22Rv1 (cell line): ENCODE results near the gene SLC8A1.

Experiments
- H3K27ac ChIP-seq: fragments of 450-650 bp; 2 replicates; pipeline ENCODE4 v1.5.1; 2017
- CTCF ChIP-seq: fragments of 450-650 bp; IDR thresholded peaks from 2 replicates; pipeline ENCODE4 v1.5.1; 2017; ENCODE audit warnings: mild to moderate bottlenecking
- ZFX ChIP-seq: fragments of 450-650 bp; IDR thresholded peaks from 2 replicates; pipeline ENCODE4 v1.6.1; 2017; ENCODE audit warnings: antibody characterized with exemption, borderline replicate concordance

Gene SLC8A1

DNA sequence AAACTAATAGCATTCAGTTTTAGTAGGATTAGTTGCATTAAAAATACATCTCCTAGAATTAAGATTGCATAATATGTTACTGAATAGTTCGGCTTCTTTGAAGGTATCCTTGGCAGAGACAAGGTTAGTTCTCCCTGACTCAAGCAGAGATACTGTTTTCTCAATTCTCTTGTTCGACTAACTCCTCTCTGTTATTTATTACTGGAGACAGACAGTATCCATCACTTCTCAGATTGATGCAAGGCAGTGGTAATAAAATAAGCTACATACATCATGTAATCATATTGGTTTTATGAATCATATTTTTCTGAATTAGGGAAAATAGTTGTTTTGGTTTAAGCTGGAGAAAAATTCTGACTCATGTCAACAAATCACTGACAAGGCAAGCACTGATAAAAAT lies 134.8 kb downstream of the SLC8A1 start:
- TF ChIP-seq ZFX (no peak), CTCF (no peak)
- no peak overlapping the region for H3K27ac ChIP-seq

DNA sequence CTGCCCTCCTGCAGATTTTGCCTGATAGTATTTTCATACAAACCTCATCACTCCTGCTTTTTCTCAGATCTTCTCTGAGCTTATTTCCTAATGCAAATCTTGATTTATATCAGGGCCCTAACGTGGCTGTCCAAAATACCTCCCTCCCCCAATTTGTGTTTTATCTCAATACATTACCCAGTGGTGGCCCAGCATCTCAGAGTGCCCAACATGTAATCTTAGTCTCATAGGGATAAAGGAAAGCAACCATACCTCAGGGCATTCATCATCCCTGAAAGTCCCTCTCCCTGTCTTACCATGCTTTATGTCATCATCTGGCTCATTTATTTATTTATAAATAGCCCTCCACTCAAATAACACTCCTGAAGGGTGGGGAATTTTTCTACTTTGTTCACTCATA lies 135.3 kb downstream of the SLC8A1 start:
- TF ChIP-seq CTCF (no peak), ZFX (no peak)

DNA sequence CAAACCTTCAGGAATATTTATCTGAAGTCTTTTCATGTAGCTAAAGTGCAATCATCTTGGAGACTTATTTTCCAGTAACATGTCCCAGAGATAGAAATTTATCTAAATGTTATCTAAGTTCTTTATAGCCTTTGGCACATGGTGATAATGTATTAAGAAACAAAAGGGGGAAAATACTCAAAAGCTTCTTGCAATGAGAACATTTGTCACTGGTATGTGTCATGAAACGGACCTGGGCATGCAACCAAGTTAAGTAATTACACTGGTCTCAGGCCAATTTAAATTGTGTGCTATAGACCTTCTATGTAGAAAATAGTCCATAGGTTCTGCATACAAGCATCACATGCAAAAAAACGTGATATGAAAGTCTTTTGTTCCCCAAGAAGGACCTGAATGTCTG lies 136.2 kb downstream of the SLC8A1 start:
- no peak overlapping the region for H3K27ac ChIP-seq
- TF ChIP-seq CTCF = no peak

More for the DNA sequence above, 135.3 kb downstream of the SLC8A1 start:
- no peak overlapping the region for H3K27ac ChIP-seq

- no peak overlapping the region for H3K27ac ChIP-seq
- TF ChIP-seq ZFX = no peak
These were observed 140.9 kb downstream of the SLC8A1 start for GRCh38 chr2:40311026-40311425.

- no peak for TF ChIP-seq ZFX
- TF ChIP-seq CTCF = no peak
These were observed 141.6 kb downstream of the SLC8A1 start for GRCh38 chr2:40310303-40310702.

DNA sequence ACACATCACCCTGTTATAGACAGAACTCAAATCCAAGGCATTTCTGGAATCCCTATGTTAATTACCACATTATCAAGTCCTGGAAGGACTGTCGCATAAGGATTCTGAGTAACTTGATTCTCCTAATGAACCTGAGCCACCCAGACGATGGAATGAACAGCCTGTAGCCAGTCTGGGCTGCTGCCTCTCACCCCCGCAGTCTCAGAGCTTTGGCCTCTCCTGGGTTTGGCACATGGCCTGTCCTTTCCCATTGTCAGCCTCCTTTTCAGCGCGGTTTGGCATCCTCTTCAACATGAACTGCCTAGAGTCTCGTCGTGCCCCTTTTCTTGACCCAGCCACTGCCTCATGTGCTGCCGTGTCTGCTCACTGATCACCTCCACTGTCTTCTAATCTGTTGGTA lies 147.6 kb downstream of the SLC8A1 start:
- TF ChIP-seq CTCF (no peak), ZFX (no peak)
- no peak overlapping the region for H3K27ac ChIP-seq

More at GRCh38 chr2:40310303-40310702, 141.6 kb downstream of the SLC8A1 start:
- H3K27ac ChIP-seq = no peak overlapping the region

DNA sequence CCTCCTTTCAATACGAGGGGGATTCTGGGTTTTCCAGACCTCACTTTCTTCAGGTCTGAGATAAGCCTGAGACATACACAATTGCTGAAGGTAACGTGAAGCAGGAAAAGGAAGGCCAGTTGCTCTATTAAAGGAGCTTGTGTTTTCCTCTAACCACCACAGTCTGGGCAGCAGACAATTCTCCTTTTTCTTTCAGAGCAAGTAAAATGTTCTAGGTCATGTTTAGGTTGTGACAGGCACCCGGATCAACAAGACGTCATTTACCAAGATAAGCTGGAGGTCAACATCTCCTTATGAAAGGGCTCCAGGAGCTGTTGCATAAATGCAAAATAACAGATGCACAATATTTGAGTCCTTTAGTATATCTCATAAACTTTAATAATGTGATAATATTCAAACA lies 148.1 kb downstream of the SLC8A1 start:
- no peak for TF ChIP-seq ZFX
- no peak for TF ChIP-seq CTCF
- H3K27ac ChIP-seq = no peak overlapping the region

GRCh38 chr2:40302751-40303325 lies 149.1 kb downstream of the SLC8A1 start:
- no peak overlapping the region for H3K27ac ChIP-seq
- TF ChIP-seq ZFX = no peak
- no peak for TF ChIP-seq CTCF
